SK-N-SH (cell line): Measurements from ENCODE around the gene KRT16. TPM values are rescaled to one million over a fixed set of nuclear protein-coding genes. Genes with fewer than 3 reads are reported as not detected.

ENCODE experiments used
- CTCF ChIA-PET: fragments of 300-600, 350-600 bp; formaldehyde crosslinking; extraction: SDS; loops from one replicate; lab custom pipeline; 2021; lab: Yijun Ruan, JAX
- POLR2A ChIA-PET: fragments of 350-600 bp; sonication (Branson Sonifier 250); formaldehyde crosslinking; extraction: SDS; loops from one replicate; lab custom pipeline; 2020; ENCODE audit warnings: antibody characterized with exemption, inconsistent platforms; lab: Yijun Ruan, JAX
- DNase-seq: peaks from one replicate; pipeline ENCODE4 v3.0.0; 2012
- H2AFZ ChIP-seq: fragments of 200-600 bp; sonication (generic); 2 replicates; pipeline ENCODE4 v1.8.1; 2016; ENCODE audit warnings: antibody characterized with exemption, mild to moderate bottlenecking, low read depth
- H3F3A ChIP-seq: fragments of 200-600 bp; sonication (generic); replicated peaks from 2 replicates; pipeline ENCODE3; 2016; ENCODE audit warnings: antibody characterized with exemption, mild to moderate bottlenecking; ENCODE audit not compliant: insufficient read depth
- H3K27ac ChIP-seq, 2 experiments: fragments of 200-500 bp in 1 of 2; fragments of 200-600 bp in 1 of 2; sonication (Bioruptor generic) in 1 of 2; sonication (generic), shearing (Covaris generic) in 1 of 2; 2 replicates each; pipeline versions ENCODE4 v1.5.1 to v1.6.1; 2014 to 2016; ENCODE audit warnings: low read depth in 2 of 2, inconsistent platforms in 1 of 2, low read length in 1 of 2, mild to moderate bottlenecking in 1 of 2, mixed read lengths in 1 of 2
- H3K27me3 ChIP-seq: fragments of 200-600 bp; sonication (generic), shearing (Covaris generic); 2 replicates; pipeline ENCODE4 v1.6.1; 2016; ENCODE audit warnings: mixed run types; ENCODE audit not compliant: insufficient read depth
- H3K36me3 ChIP-seq, 2 experiments: fragments of 200-500 bp in 1 of 2; fragments of 200-600 bp in 1 of 2; sonication (Bioruptor generic) in 1 of 2; sonication (generic) in 1 of 2; replicated peaks in 1 of 2; 2 replicates each; pipeline versions ENCODE3 to v1.5.1; 2014 to 2016; ENCODE audit warnings: low read length in 1 of 2, mild to moderate bottlenecking in 1 of 2; ENCODE audit not compliant: insufficient read depth in 2 of 2, control insufficient read depth in 1 of 2
- H3K4me1 ChIP-seq, 2 experiments: fragments of 200-500 bp in 1 of 2; fragments of 200-600 bp in 1 of 2; sonication (Bioruptor generic) in 1 of 2; sonication (generic), shearing (Covaris generic) in 1 of 2; 2 replicates each; pipeline versions ENCODE4 v1.5.1 to v1.6.1; 2014 to 2016; ENCODE audit warnings: low read depth in 1 of 2, low read length in 1 of 2, mixed run types in 1 of 2; ENCODE audit not compliant: insufficient read depth in 2 of 2, control insufficient read depth in 1 of 2
- H3K4me2 ChIP-seq: fragments of 200-600 bp; sonication (generic), shearing (Covaris generic); 2 replicates; pipeline ENCODE4 v1.6.1; 2017; ENCODE audit warnings: mixed run types
- H3K4me3 ChIP-seq, 2 experiments: fragments of 200-500 bp in 1 of 2; fragments of 200-600 bp in 1 of 2; sonication (Bioruptor generic) in 1 of 2; sonication (generic), shearing (Covaris generic) in 1 of 2; 2 replicates each; pipeline versions ENCODE4 v1.5.1 to v1.8.1; 2014 to 2016; ENCODE audit warnings: low read depth in 2 of 2, inconsistent platforms in 1 of 2, low read length in 1 of 2, mild to moderate bottlenecking in 1 of 2, mixed read lengths in 1 of 2, moderate library complexity in 1 of 2
- H3K79me2 ChIP-seq: fragments of 200-600 bp; sonication (generic); 2 replicates; pipeline ENCODE4 v1.8.1; 2017; ENCODE audit warnings: mild to moderate bottlenecking; ENCODE audit not compliant: insufficient read depth
- H3K9ac ChIP-seq: fragments of 200-600 bp; sonication (generic); 2 replicates; pipeline ENCODE4 v1.6.1; 2017; ENCODE audit warnings: mixed run types
- H3K9me2 ChIP-seq: fragments of 200-600 bp; sonication (generic); 2 replicates; pipeline ENCODE4 v1.6.1; 2017; ENCODE audit warnings: mixed run types
- H3K9me3 ChIP-seq: fragments of 200-600 bp; sonication (generic); 2 replicates; pipeline ENCODE4 v1.6.1; 2017; ENCODE audit warnings: mixed run types, mild to moderate bottlenecking, moderate library complexity
- H4K20me1 ChIP-seq: fragments of 200-600 bp; sonication (generic); 2 replicates; pipeline ENCODE4 v1.6.1; 2017; ENCODE audit warnings: mild to moderate bottlenecking, mixed run types; ENCODE audit not compliant: insufficient read depth
- CHD2 ChIP-seq: fragments of 150-350 bp; IDR thresholded peaks from 2 replicates; pipeline ENCODE4 v1.6.1; 2018; ENCODE audit warnings: low read length; ENCODE audit not compliant: partially characterized antibody
- ELF1 ChIP-seq: IDR thresholded peaks from 2 replicates; pipeline ENCODE4 v1.4.0; 2012
- FOXJ3 ChIP-seq: sonication (generic); formaldehyde crosslinking; IDR thresholded peaks from 2 replicates; pipeline ENCODE4 v1.5.1; 2020; ENCODE audit warnings: mild to moderate bottlenecking, missing genetic modification reagents
- FOXM1 ChIP-seq: IDR thresholded peaks from 2 replicates; pipeline ENCODE4 v1.4.0; 2012; ENCODE audit warnings: low read depth, mild to moderate bottlenecking
- JUND ChIP-seq: IDR thresholded peaks from 2 replicates; pipeline ENCODE4 v1.4.0; 2012
- NFIC ChIP-seq: IDR thresholded peaks from 2 replicates; pipeline ENCODE4 v1.4.0; 2012; ENCODE audit warnings: borderline replicate concordance
- POLR2AphosphoS5 ChIP-seq: IDR thresholded peaks from 2 replicates; pipeline ENCODE4 v1.6.1; 2012; ENCODE audit warnings: low read depth, low read length
- RCOR1 ChIP-seq: fragments of 150-350 bp; IDR thresholded peaks from 2 replicates; pipeline ENCODE4 v1.6.1; 2017; ENCODE audit warnings: antibody characterized with exemption, low read length
- SIN3A ChIP-seq: IDR thresholded peaks from 2 replicates; pipeline ENCODE4 v1.6.1; 2012; ENCODE audit warnings: low read depth, mild to moderate bottlenecking, low read length, moderate library complexity, borderline replicate concordance
- TEAD4 ChIP-seq: IDR thresholded peaks from 2 replicates; pipeline ENCODE4 v1.4.0; 2012; ENCODE audit warnings: mild to moderate bottlenecking, borderline replicate concordance; ENCODE audit not compliant: insufficient read depth
- WGBS: methylation state at CpG from one replicate; pipeline ENCODE4 v1.1.6; 2017; ENCODE audit warnings: low lambda C conversion rate; 5-methylcytosine and 5-hydroxymethylcytosine counted together
- polyA plus RNA-seq, 3 experiments: library from polyadenylated mRNA; depleted of rRNA; stranded (reverse); fragments of >200 nt; gene quantifications; 2 replicates each; pipeline ENCODE4 v1.2.3, GENCODE V29; 2012

KRT16 gene
- polyA plus RNA-seq, 1 of the 3 experiments (the other 2 are of a cell fraction): not detected

DNA sequence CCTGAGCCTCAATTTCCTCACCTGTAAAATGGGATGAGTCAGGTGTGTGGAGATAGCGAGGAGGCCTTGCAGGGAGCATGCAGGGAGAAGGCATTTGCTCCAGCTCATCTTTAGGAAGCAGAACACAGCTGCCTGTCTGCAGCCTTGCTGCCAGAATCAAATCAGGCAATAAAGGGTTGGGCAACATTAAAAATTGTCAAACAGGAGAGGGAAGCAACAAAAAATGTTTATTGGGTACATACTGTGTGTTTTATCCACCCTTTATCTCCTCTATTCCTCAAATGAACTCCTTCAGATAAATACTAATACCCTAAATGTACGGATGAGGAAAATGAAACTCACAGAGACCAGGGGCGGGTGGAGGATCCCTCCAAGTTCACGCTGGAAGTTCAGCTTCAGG lies 12.2 kb downstream of the KRT16 start:
- Histone ChIP-seq H3K9me3 (no peaks in the 10 kb centered on the region), H4K20me1 (no peaks in the 10 kb centered on the region), H3K36me3 (no peaks in the 10 kb centered on the region), H3K9me2 (no peaks in the 10 kb centered on the region), H3K4me2 (no peak overlapping the region), H3F3A (no peaks in the 10 kb centered on the region), H3K79me2 (no peaks in the 10 kb centered on the region), H3K27me3 (peaks cover 17% of the 10 kb centered on the region)
- CTCF ChIA-PET: interaction anchor here (1.0 to 3.5 kb wide), 4 partner anchors 10 to 52 kb away, joined by 3 to 19 read pairs (median 6); no protein-coding TSS in a partner anchor
- no peak for DNase-seq
- POLR2A ChIA-PET: no interaction called here
- WGBS: 46% methylated on average over 4 of the region's 4 CpGs
- TF ChIP-seq CHD2: no peak
- TF ChIP-seq POLR2AphosphoS5: no peak
- TF ChIP-seq JUND: no peak
- TF ChIP-seq, all 33 proteins: peak for 0
- Histone ChIP-seq H3K27ac (no peak overlapping the region), H3K9ac (no peak overlapping the region), H2AFZ (no peak overlapping the region), H3K4me1 (peaks cover 0 to 4% of the 10 kb centered on the region in 2 experiments; a peak in 1 of 4 replicates), H3K4me3 (no peak overlapping the region)

DNA sequence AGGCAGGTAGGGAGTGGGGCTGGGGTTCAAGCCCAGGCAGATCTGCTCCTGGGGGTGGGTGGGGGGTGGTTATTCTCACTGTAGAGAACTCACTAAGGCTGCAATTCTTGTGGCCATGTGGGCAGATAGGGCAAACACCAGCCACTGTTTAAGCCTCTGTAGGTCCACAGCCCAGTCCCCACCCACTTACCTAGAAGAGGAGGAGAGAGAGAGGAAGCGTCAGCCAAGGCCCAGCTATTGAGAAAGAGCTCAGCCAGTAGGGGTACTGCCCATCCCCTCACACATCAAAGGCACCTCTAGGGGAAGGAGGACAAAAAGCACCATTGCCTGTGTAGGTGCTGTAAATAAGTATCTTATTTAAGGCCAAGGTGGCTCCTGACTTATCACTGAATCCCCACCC lies 12.9 kb downstream of the KRT16 start:
- no peak overlapping the region for H3K27ac ChIP-seq
- TF ChIP-seq ELF1 (no peak), FOXM1 (no peak), TEAD4 (no peak), SIN3A (no peak)
- TF ChIP-seq, all 33 proteins: peak for 0
- no peaks in the 10 kb centered on the region for H3K9me2 ChIP-seq
- CTCF ChIA-PET: interaction anchor here (1.0 to 3.5 kb wide), 4 partner anchors 10 to 51 kb away, joined by 3 to 19 read pairs (median 6); no protein-coding TSS in a partner anchor
- no peak overlapping the region for H3K9ac ChIP-seq
- no peak overlapping the region for H3K4me2 ChIP-seq
- POLR2A ChIA-PET: no interaction called here
- no peak overlapping the region for H2AFZ ChIP-seq
- 67% methylated on average over 1 of the region's 1 CpG for WGBS
- no peaks in the 10 kb centered on the region for H3F3A ChIP-seq
- no peaks in the 10 kb centered on the region for H3K79me2 ChIP-seq
- peaks cover 23% of the 10 kb centered on the region for H3K27me3 ChIP-seq
- no peak for DNase-seq
- H3K4me3 ChIP-seq: no peak overlapping the region
- no peaks in the 10 kb centered on the region for H3K9me3 ChIP-seq
- peaks cover 0 to 4% of the 10 kb centered on the region in 2 experiments; a peak in 1 of 4 replicates for H3K4me1 ChIP-seq
- H3K36me3 ChIP-seq: no peaks in the 10 kb centered on the region
- no peaks in the 10 kb centered on the region for H4K20me1 ChIP-seq

DNA sequence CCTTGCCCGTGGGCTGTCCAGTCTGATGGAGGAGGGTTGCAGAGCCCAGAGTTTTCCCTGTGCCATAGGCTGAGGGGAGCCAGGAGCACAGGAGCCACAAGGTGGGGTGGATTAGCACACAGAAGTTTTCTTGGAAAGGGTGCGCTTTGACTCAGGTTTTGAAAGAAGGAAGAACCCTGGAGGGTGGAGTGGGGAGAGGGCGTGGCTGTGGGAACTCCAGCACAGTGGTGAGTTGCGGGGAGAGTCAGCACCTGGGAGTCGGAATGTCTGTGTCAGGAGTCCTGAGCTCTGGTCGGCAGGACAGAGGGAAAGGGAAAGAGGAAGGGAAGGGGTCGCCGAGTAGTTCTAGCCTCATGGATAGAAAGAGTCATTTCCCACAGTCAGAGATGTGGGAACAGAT lies 17.0 kb downstream of the KRT16 start:
- Histone ChIP-seq H3K9ac (no peak overlapping the region), H3K4me3 (no peak overlapping the region), H3K4me1 (peaks cover 0 to 4% of the 10 kb centered on the region in 2 experiments; a peak in 1 of 4 replicates), H4K20me1 (no peaks in the 10 kb centered on the region), H3K36me3 (no peaks in the 10 kb centered on the region), H3K9me3 (no peaks in the 10 kb centered on the region), H3K27ac (no peak overlapping the region), H2AFZ (no peak overlapping the region), H3F3A (no peaks in the 10 kb centered on the region), H3K27me3 (peaks cover 28% of the 10 kb centered on the region), H3K79me2 (no peaks in the 10 kb centered on the region), H3K4me2 (no peak overlapping the region), H3K9me2 (no peaks in the 10 kb centered on the region)
- TF ChIP-seq ELF1 (no peak), RCOR1 (no peak), FOXJ3 (CRISPR knock-in tag) (no peak), NFIC (no peak)
- ChIA-PET CTCF (interaction anchor here (1.1 to 7.6 kb wide), 5 partner anchors 11 to 71 kb away, joined by 3 to 50 read pairs (median 5); no protein-coding TSS in a partner anchor), POLR2A (no interaction called here)
- 49% methylated on average over 8 of the region's 8 CpGs for WGBS
- no peak for DNase-seq
